OCI-LY1 (cell line): ENCODE results near the gene SLX4IP.

Experiments
- H2AFZ ChIP-seq: fragments of 200-600 bp; sonication (generic), shearing (Covaris generic); 2 replicates; pipeline ENCODE4 v1.6.0; 2014; ENCODE audit warnings: antibody characterized with exemption, mild to moderate bottlenecking, low read length
- H3F3A ChIP-seq: fragments of 200-600 bp; sonication (generic), shearing (Covaris generic); 2 replicates; pipeline ENCODE4 v1.6.0; 2014; ENCODE audit warnings: mild to moderate bottlenecking, antibody characterized with exemption, low read length, moderate library complexity; ENCODE audit not compliant: insufficient read depth
- H3K27ac ChIP-seq: fragments of 200-600 bp; sonication (generic); 2 replicates; pipeline ENCODE4 v1.5.1; 2014; ENCODE audit warnings: low read length, mixed run types, mild to moderate bottlenecking, low read depth; ENCODE audit not compliant: poor library complexity, severe bottlenecking
- H3K27me3 ChIP-seq: fragments of 200-600 bp; sonication (generic); 2 replicates; pipeline ENCODE4 v1.6.0; 2014; ENCODE audit warnings: antibody characterized with exemption, mild to moderate bottlenecking, low read length, moderate library complexity; ENCODE audit not compliant: insufficient read depth
- H3K36me3 ChIP-seq: fragments of 200-600 bp; sonication (generic); 2 replicates; pipeline ENCODE4 v1.6.1; 2014; ENCODE audit warnings: mild to moderate bottlenecking, antibody characterized with exemption, low read length, moderate library complexity, mixed read lengths; ENCODE audit not compliant: insufficient read depth
- H3K4me1 ChIP-seq: fragments of 200-600 bp; sonication (generic); 2 replicates; pipeline ENCODE4 v1.5.1; 2014; ENCODE audit warnings: mild to moderate bottlenecking, low read length, moderate library complexity; ENCODE audit not compliant: insufficient read depth, severe bottlenecking
- H3K4me2 ChIP-seq: fragments of 200-600 bp; sonication (generic), shearing (Covaris generic); 2 replicates; pipeline ENCODE4 v1.6.1; 2014; ENCODE audit warnings: low read length
- H3K4me3 ChIP-seq: fragments of 200-600 bp; sonication (generic); 2 replicates; pipeline ENCODE4 v1.5.1; 2014; ENCODE audit warnings: low read length, low read depth, mild to moderate bottlenecking, mixed read lengths; ENCODE audit not compliant: poor library complexity, severe bottlenecking
- H3K79me2 ChIP-seq: fragments of 200-600 bp; shearing (Covaris generic); 2 replicates; pipeline ENCODE4 v1.6.1; 2016; ENCODE audit warnings: mixed run types, low read length, mixed read lengths; ENCODE audit not compliant: insufficient read depth
- H3K9ac ChIP-seq: fragments of 200-600 bp; sonication (generic), shearing (Covaris generic); 2 replicates; pipeline ENCODE4 v1.6.1; 2014; ENCODE audit warnings: mild to moderate bottlenecking, low read length, mixed read lengths
- H3K9me2 ChIP-seq: fragments of 200-600 bp; sonication (generic), shearing (Covaris generic); 2 replicates; pipeline ENCODE4 v1.6.1; 2014; ENCODE audit warnings: low read depth, mild to moderate bottlenecking, low read length, mixed read lengths
- H3K9me3 ChIP-seq: fragments of 200-600 bp; shearing (Covaris generic); 2 replicates; pipeline ENCODE4 v1.6.1; 2014; ENCODE audit warnings: low read length, mixed read lengths
- H4K20me1 ChIP-seq: fragments of 200-600 bp; sonication (generic), shearing (Covaris generic); 2 replicates; pipeline ENCODE4 v1.6.0; 2016; ENCODE audit warnings: mild to moderate bottlenecking, low read length; ENCODE audit not compliant: insufficient read depth
- EZH2 ChIP-seq: fragments of 200-600 bp; sonication (generic), shearing (Covaris generic); IDR thresholded peaks from 2 replicates; pipeline ENCODE4 v1.8.0; 2017; ENCODE audit warnings: borderline replicate concordance, mixed run types, mild to moderate bottlenecking, antibody characterized with exemption, low read length, moderate library complexity, mixed read lengths
- TF ChIP-seq, protein P1 (sequence below): fragments of 200-600 bp; sonication (generic), shearing (Covaris generic); IDR thresholded peaks from 2 replicates; pipeline ENCODE4 v1.5.1; 2017; ENCODE audit warnings: mild to moderate bottlenecking, antibody characterized with exemption, low read length, moderate library complexity, mixed read lengths

The SLX4IP gene

DNA sequence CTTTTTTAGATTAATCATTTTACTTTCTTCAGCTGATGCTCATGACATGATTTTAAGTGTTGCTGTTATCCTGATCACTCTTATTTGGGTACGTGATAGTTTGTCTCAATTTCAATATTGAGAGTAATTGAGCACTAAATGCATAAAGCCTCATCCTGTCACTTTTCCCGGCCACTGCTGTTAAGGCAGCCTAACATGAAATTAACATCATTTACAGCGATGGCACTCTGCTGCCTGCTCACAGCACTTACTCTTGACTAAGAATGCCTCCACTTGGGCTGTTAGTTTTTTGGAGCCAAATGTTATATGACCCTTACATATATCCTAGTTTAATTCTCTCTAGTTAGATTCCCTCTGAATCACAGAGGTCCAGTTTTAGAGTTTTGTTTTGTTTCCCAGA, 107.3 kb downstream of the SLX4IP start:
- Histone ChIP-seq H3K4me1 (no peaks in the 10 kb centered on the region), H3K9me3 (no peaks in the 10 kb centered on the region), H3K79me2 (no peaks in the 10 kb centered on the region), H3K4me3 (no peak overlapping the region), H3K9ac (no peak overlapping the region), H3F3A (no peaks in the 10 kb centered on the region), H3K9me2 (no peaks in the 10 kb centered on the region), H3K27ac (no peak overlapping the region), H3K27me3 (no peaks in the 10 kb centered on the region), H4K20me1 (no peaks in the 10 kb centered on the region), H3K36me3 (no peaks in the 10 kb centered on the region), H3K4me2 (no peak overlapping the region), H2AFZ (no peak overlapping the region)
- no peak for TF ChIP-seq EZH2
- TF ChIP-seq, protein P1, sequence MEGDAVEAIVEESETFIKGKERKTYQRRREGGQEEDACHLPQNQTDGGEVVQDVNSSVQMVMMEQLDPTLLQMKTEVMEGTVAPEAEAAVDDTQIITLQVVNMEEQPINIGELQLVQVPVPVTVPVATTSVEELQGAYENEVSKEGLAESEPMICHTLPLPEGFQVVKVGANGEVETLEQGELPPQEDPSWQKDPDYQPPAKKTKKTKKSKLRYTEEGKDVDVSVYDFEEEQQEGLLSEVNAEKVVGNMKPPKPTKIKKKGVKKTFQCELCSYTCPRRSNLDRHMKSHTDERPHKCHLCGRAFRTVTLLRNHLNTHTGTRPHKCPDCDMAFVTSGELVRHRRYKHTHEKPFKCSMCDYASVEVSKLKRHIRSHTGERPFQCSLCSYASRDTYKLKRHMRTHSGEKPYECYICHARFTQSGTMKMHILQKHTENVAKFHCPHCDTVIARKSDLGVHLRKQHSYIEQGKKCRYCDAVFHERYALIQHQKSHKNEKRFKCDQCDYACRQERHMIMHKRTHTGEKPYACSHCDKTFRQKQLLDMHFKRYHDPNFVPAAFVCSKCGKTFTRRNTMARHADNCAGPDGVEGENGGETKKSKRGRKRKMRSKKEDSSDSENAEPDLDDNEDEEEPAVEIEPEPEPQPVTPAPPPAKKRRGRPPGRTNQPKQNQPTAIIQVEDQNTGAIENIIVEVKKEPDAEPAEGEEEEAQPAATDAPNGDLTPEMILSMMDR = no peak

DNA sequence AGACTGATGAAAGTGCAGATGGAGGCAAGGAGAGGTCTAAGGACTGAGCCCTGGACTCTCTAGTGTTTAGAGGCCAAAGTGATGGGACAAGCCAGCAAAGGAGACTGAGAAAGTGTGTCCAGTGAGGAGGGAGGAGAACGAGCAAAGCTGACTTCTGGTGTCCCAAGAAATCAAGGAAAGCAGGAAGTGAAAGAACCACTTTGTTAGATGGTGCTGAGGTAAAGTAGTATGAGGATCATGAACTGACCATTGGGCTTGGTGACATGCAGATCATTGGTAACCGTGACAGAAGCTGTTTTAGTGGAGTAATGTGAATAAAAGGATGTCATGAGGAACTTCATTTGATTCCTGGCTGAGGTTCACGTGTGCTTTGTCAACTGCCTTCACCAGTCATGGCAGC, 108.4 kb downstream of the SLX4IP start:
- H3K27me3 ChIP-seq = no peaks in the 10 kb centered on the region
- no peak overlapping the region for H3K4me2 ChIP-seq
- no peak for TF ChIP-seq EZH2
- TF ChIP-seq, protein P1 = no peak
- H3K27ac ChIP-seq = no peak overlapping the region
- no peaks in the 10 kb centered on the region for H3K4me1 ChIP-seq
- no peak overlapping the region for H2AFZ ChIP-seq
- no peaks in the 10 kb centered on the region for H3K9me2 ChIP-seq
- H4K20me1 ChIP-seq = no peaks in the 10 kb centered on the region
- no peaks in the 10 kb centered on the region for H3K9me3 ChIP-seq
- no peaks in the 10 kb centered on the region for H3K36me3 ChIP-seq
- no peak overlapping the region for H3K4me3 ChIP-seq
- H3K9ac ChIP-seq = no peak overlapping the region
- H3F3A ChIP-seq = no peaks in the 10 kb centered on the region
- H3K79me2 ChIP-seq = no peaks in the 10 kb centered on the region

DNA sequence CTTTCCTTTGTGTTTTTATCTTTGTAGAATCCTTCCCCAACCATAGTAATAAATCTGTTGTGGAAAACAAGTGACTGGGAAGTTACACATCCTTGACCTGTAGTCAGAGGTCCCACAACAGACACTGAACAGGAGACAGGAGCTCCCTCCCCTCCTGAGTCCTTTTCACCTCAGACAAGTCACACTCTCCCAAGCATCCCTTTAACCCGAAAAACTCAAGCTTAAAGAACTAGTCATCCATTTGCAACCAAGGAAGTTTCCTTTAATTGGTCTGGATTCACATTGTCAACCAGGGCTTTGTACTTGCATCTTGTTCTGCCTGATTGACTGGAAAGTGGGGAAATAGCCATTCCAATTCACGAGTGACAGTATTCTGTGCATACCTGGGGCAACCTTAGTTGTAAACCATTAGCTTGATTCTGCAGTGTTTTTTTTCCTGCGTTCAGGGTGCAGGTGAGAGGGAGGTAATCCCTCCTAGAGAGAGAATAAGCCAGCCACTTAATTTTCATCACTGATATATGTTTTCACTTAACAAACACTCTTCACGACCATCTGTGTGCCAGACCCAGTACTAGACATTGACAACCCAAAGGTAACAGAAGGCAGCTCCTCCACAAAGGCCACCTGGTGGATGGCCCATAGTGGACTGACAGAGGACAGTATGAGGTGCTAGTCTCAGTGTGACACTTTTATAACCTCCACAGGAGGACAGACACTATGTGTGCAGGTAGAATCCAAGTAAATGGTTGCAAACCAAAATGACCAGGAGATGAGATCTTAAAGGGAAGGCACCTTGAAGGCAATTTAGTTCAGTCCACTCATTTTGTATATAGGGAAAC, 112.4 kb downstream of the SLX4IP start:
- Histone ChIP-seq H3K9ac (no peak overlapping the region), H3K4me2 (no peak overlapping the region), H3K36me3 (no peaks in the 10 kb centered on the region), H4K20me1 (no peaks in the 10 kb centered on the region), H3K9me3 (no peaks in the 10 kb centered on the region), H3K4me1 (no peaks in the 10 kb centered on the region), H3K27ac (no peak overlapping the region), H3K27me3 (no peaks in the 10 kb centered on the region), H3F3A (no peaks in the 10 kb centered on the region), H3K4me3 (no peak overlapping the region), H3K9me2 (no peaks in the 10 kb centered on the region), H3K79me2 (no peaks in the 10 kb centered on the region), H2AFZ (no peak overlapping the region)
- TF ChIP-seq, protein P1 = no peak
- TF ChIP-seq EZH2 = no peak
